CD14-positive monocyte (primary cell): ENCODE data around the gene NUDT6. TPM values are rescaled to one million over a fixed set of nuclear protein-coding genes. Genes with fewer than 3 reads are reported as not detected.
A peak's percentile ranks its signal among the peaks of the same experiment; 100 is the strongest.

Experiments used
- DNase-seq, 3 donors: peaks; one replicate each; pipeline ENCODE4 v3.0.0-alpha.2; 2011 to 2022
- H2AFZ ChIP-seq: 2 replicates; pipeline ENCODE4 v1.6.0; 2012; ENCODE audit warnings: mild to moderate bottlenecking, low read depth, low read length, inconsistent platforms; ENCODE audit not compliant: insufficient read depth, poor library complexity, severe bottlenecking
- H3K27ac ChIP-seq, 2 donors: 1 replicate in 1 of 2; 2 replicates in 1 of 2; pipeline ENCODE4 v1.5.1; 2012 to 2013; ENCODE audit warnings: low read length in 2 of 2, control low read depth in 1 of 2, inconsistent platforms in 1 of 2, low read depth in 1 of 2, mild to moderate bottlenecking in 1 of 2
- H3K27me3 ChIP-seq, 2 donors: one replicate each; pipeline versions ENCODE4 v1.6.0 to v1.6.1; 2011 to 2013; ENCODE audit warnings: low read length in 2 of 2; ENCODE audit not compliant: control insufficient read depth in 2 of 2, insufficient read depth in 2 of 2
- H3K36me3 ChIP-seq, 2 donors: replicated peaks in 1 of 2; 1 replicate in 1 of 2; 2 replicates in 1 of 2; pipeline versions ENCODE4 v1.5.1 to v1.6.1; 2012 to 2013; ENCODE audit warnings: low read length in 2 of 2, control low read depth in 1 of 2, inconsistent platforms in 1 of 2, mild to moderate bottlenecking in 1 of 2; ENCODE audit not compliant: insufficient read depth in 2 of 2, control insufficient read depth in 1 of 2
- H3K4me1 ChIP-seq, 2 donors: 1 replicate in 1 of 2; 2 replicates in 1 of 2; pipeline versions ENCODE4 v1.5.1 to v1.6.1; 2012 to 2013; ENCODE audit warnings: low read length in 2 of 2, control low read depth in 1 of 2, inconsistent platforms in 1 of 2, mild to moderate bottlenecking in 1 of 2, moderate library complexity in 1 of 2; ENCODE audit not compliant: insufficient read depth in 2 of 2, control insufficient read depth in 1 of 2
- H3K4me2 ChIP-seq: replicated peaks from 2 replicates; pipeline ENCODE3; 2012; ENCODE audit warnings: low read length, moderate library complexity, mild to moderate bottlenecking; ENCODE audit not compliant: poor library complexity, severe bottlenecking; ENCODE audit errors: extremely low read depth
- H3K4me3 ChIP-seq, 3 experiments: fragments of 200-600 bp in 1 of 3; sonication (generic) in 1 of 3; replicated peaks in 1 of 3; 1 replicate in 2 of 3; 2 replicates in 1 of 3; pipeline ENCODE4 v1.5.1; 2011 to 2013; ENCODE audit warnings: low read length in 3 of 3, mild to moderate bottlenecking in 3 of 3, control low read depth in 2 of 3, low read depth in 2 of 3, inconsistent platforms in 1 of 3, moderate library complexity in 1 of 3
- H3K79me2 ChIP-seq: 2 replicates; pipeline ENCODE4 v1.6.0; 2012; ENCODE audit warnings: mild to moderate bottlenecking, control low read depth, inconsistent platforms, low read length, moderate library complexity; ENCODE audit not compliant: insufficient read depth
- H3K9ac ChIP-seq: 2 replicates; pipeline ENCODE4 v1.6.0; 2017; ENCODE audit warnings: low read length, mild to moderate bottlenecking; ENCODE audit not compliant: insufficient read depth, poor library complexity, severe bottlenecking
- H3K9me3 ChIP-seq, 2 donors: replicated peaks in 1 of 2; 1 replicate in 1 of 2; 2 replicates in 1 of 2; pipeline versions ENCODE4 v1.5.1 to v1.6.1; 2012 to 2013; ENCODE audit warnings: low read length in 2 of 2, control low read depth in 1 of 2; ENCODE audit not compliant: control insufficient read depth in 1 of 2, insufficient read depth in 1 of 2
- H4K20me1 ChIP-seq: 2 replicates; pipeline ENCODE4 v1.6.0; 2012; ENCODE audit warnings: mild to moderate bottlenecking, low read length, control low read depth, moderate library complexity; ENCODE audit not compliant: insufficient read depth
- H3K27ac Mint-ChIP-seq, 7 donors: one replicate each; pipeline ENCODE4 v1.8.0; 2020; ENCODE audit warnings: mild to moderate bottlenecking in 7 of 7, mixed read lengths in 7 of 7, moderate library complexity in 6 of 7, inconsistent platforms in 2 of 7
- H3K27me3 Mint-ChIP-seq, 3 donors: one replicate each; pipeline ENCODE4 v1.8.0; 2021 to 2022; ENCODE audit warnings: low read depth in 3 of 3, mild to moderate bottlenecking in 3 of 3, mixed read lengths in 3 of 3, moderate library complexity in 3 of 3, inconsistent platforms in 1 of 3
- H3K36me3 Mint-ChIP-seq, 2 donors: one replicate each; pipeline ENCODE4 v1.8.0; 2020; ENCODE audit warnings: mixed read lengths in 2 of 2, inconsistent platforms in 1 of 2, mild to moderate bottlenecking in 1 of 2
- H3K4me1 Mint-ChIP-seq: one replicate; pipeline ENCODE4 v1.8.0; 2020; ENCODE audit warnings: mild to moderate bottlenecking, mixed read lengths
- H3K4me3 Mint-ChIP-seq, 2 donors: one replicate each; pipeline ENCODE4 v1.8.0; 2020; ENCODE audit warnings: mild to moderate bottlenecking in 2 of 2, mixed read lengths in 2 of 2, moderate library complexity in 1 of 2
- H3K9me3 Mint-ChIP-seq, 7 donors: one replicate each; pipeline ENCODE4 v1.8.0; 2020 to 2022; ENCODE audit warnings: mixed read lengths in 7 of 7, mild to moderate bottlenecking in 6 of 7, moderate library complexity in 6 of 7, inconsistent platforms in 2 of 7
- CTCF ChIP-seq: fragments of 200-600 bp; IDR thresholded peaks from one replicate; pipeline ENCODE4 v1.8.0; 2022; ENCODE audit warnings: antibody characterized with exemption, mild to moderate bottlenecking
- WGBS: methylation state at CpG from one replicate; pipeline ENCODE4 v1.1.5; 2013; ENCODE audit warnings: missing lambda C conversion rate; ENCODE audit not compliant: insufficient coverage; 5-methylcytosine and 5-hydroxymethylcytosine counted together
- intact Hi-C, 2 donors: fragments of 100-400 bp; cut with micrococcal nuclease; formaldehyde crosslinking; loops; one replicate each; pipeline versions ENCODE4 v1.15.0 to v1.15.1; 2023
- polyA plus RNA-seq, 3 donors: library from polyadenylated mRNA; depleted of rRNA in 1 of 3; unstranded in 2 of 3; stranded (reverse) in 1 of 3; fragments of 300-500 nt in 2 of 3; fragments of >200 nt in 1 of 3; fragmentation: Illumina TruSeq in 2 of 3; gene quantifications; 1 replicate in 2 of 3; 2 replicates in 1 of 3; pipeline ENCODE4 v1.2.3, GENCODE V29; 2012 to 2021

The NUDT6 gene
- polyA plus RNA-seq, 3 donors = 1.6 to 1.9 (median 1.6) TPM

GRCh38 chr4:122903766-122904288 lies 18.6 kb downstream of the NUDT6 start:
- H3K36me3 ChIP-seq = no peaks in the 10 kb centered on the region
- no peaks in the 10 kb centered on the region for H3K4me1 ChIP-seq
- H3K79me2 ChIP-seq = no peaks in the 10 kb centered on the region
- H3K9me3 ChIP-seq = no peaks in the 10 kb centered on the region
- no peak overlapping the region for H3K4me3 ChIP-seq
- DNase-seq = no peak
- TF ChIP-seq CTCF = no peak
- Mint-ChIP-seq H3K36me3 (peaks cover 2 to 14% of the 10 kb centered on the region in 2 donors), H3K4me1 (no peaks in the 10 kb centered on the region), H3K27me3 (no peaks in the 10 kb centered on the region), H3K27ac (peak overlapping the region in 1 of 7 donors; percentile 50), H3K9me3 (peaks cover 0 to 3% (median 0%) of the 10 kb centered on the region in 7 donors), H3K4me3 (no peak overlapping the region)
- H3K27me3 ChIP-seq = no peaks in the 10 kb centered on the region
- intact Hi-C loops = no loop called here
- H3K4me2 ChIP-seq = no peak overlapping the region
- H3K9ac ChIP-seq = no peak overlapping the region
- H2AFZ ChIP-seq = no peak overlapping the region
- H4K20me1 ChIP-seq = no peaks in the 10 kb centered on the region
- H3K27ac ChIP-seq = no peak overlapping the region

- intact Hi-C loops = no loop called here
- no peaks in the 10 kb centered on the region for H3K4me1 ChIP-seq
- no peak for TF ChIP-seq CTCF
- H3K27me3 Mint-ChIP-seq = no peaks in the 10 kb centered on the region
- H3K4me3 ChIP-seq = no peak overlapping the region
- H3K27me3 ChIP-seq = no peaks in the 10 kb centered on the region
- no peaks in the 10 kb centered on the region for H3K36me3 ChIP-seq
- peaks cover 0 to 13% of the 10 kb centered on the region in 2 donors for H3K36me3 Mint-ChIP-seq
- no peaks in the 10 kb centered on the region for H3K9me3 ChIP-seq
- no peak overlapping the region for H2AFZ ChIP-seq
- no peak overlapping the region for H3K9ac ChIP-seq
- no peak overlapping the region for H3K27ac ChIP-seq
- no peaks in the 10 kb centered on the region for H4K20me1 ChIP-seq
- DNase-seq = no peak
- H3K4me2 ChIP-seq = no peak overlapping the region
- H3K9me3 Mint-ChIP-seq = peaks cover 0 to 3% (median 0%) of the 10 kb centered on the region in 7 donors
- H3K79me2 ChIP-seq = no peaks in the 10 kb centered on the region
- no peak overlapping the region for H3K27ac Mint-ChIP-seq
- no peaks in the 10 kb centered on the region for H3K4me1 Mint-ChIP-seq
- no CpG with 5 or more reads among the region's 2 CpGs for WGBS
- no peak overlapping the region for H3K4me3 Mint-ChIP-seq
Measured at GRCh38 chr4:122901247-122902010, 21.0 kb downstream of the NUDT6 start.
